NOMO-1 treated with DMSO at 0.1 percent for 48 hours (cell line): ENCODE measurements around the gene NCKAP1.
"Not testable (repeated sequence)": the region's sequence is repeated elsewhere in the genome, so short reads cannot be mapped to it uniquely, and the experiment has no call there.

Source experiments
- DNase-seq: peaks from one replicate; lab custom pipeline; 2025; ENCODE audit not compliant: unreplicated experiment; lab: John Stamatoyannopoulos, UW

NCKAP1 gene

GRCh38 chr2:183038341-183039300, at the start of gene NCKAP1:
Gene NCKAP1, minus strand, starts transcription at chr2:183038457. Its CDS starts 358 bp downstream, at chr2:183038099.
- no peak for DNase-seq

GRCh38 chr2:183081911-183082310, 43.7 kb upstream of the NCKAP1 start:
- DNase-seq: no peak

GRCh38 chr2:183079139-183079775, 41.0 kb upstream of the NCKAP1 start:
- peak; percentile 4 for DNase-seq

- DNase-seq: peak; percentile 60
Measured at GRCh38 chr2:183078464-183079138, 40.3 kb upstream of the NCKAP1 start, which contains the start of gene DUSP19. Gene DUSP19, plus strand, starts transcription at chr2:183078747. Its CDS starts 187 bp downstream, at chr2:183078934.

- peak; percentile 55 for DNase-seq
Measured at GRCh38 chr2:183078163-183078463, 39.9 kb upstream of the NCKAP1 start.

- no peak for DNase-seq
Measured at GRCh38 chr2:183072177-183072576, 33.9 kb upstream of the NCKAP1 start.

GRCh38 chr2:183070942-183071844, 32.9 kb upstream of the NCKAP1 start:
- DNase-seq: no peak

GRCh38 chr2:183069174-183069573, 30.9 kb upstream of the NCKAP1 start:
- DNase-seq: no peak

- no peak for DNase-seq
Measured at GRCh38 chr2:183068561-183068960, 30.3 kb upstream of the NCKAP1 start.

- no peak for DNase-seq
Measured at GRCh38 chr2:183063083-183063482, 24.8 kb upstream of the NCKAP1 start.

- no peak for DNase-seq
Measured at GRCh38 chr2:183060571-183061231, 22.4 kb upstream of the NCKAP1 start.

- no peak for DNase-seq
Measured at GRCh38 chr2:183059561-183059960, 21.3 kb upstream of the NCKAP1 start.

- no peak for DNase-seq
Measured at GRCh38 chr2:183057333-183057985, 19.2 kb upstream of the NCKAP1 start.

- no peak for DNase-seq
Measured at GRCh38 chr2:183049420-183049819, 11.2 kb upstream of the NCKAP1 start.

- not testable (repeated sequence) for DNase-seq
Measured at GRCh38 chr2:183047486-183048125, 9.3 kb upstream of the NCKAP1 start.

- DNase-seq: not testable (repeated sequence)
Measured at GRCh38 chr2:183043580-183043979, 5.3 kb upstream of the NCKAP1 start.

GRCh38 chr2:183040604-183041003, 2.3 kb upstream of the NCKAP1 start:
- no peak for DNase-seq

GRCh38 chr2:183037553-183038340, 510 bp downstream of the NCKAP1 start:
- DNase-seq: no peak
